GM03348 (cell line): Measurements from ENCODE around the gene XRCC3.
A peak's percentile ranks its signal among the peaks of the same experiment; 100 is the strongest.
"Not testable (repeated sequence)": the region's sequence is repeated elsewhere in the genome, so short reads cannot be mapped to it uniquely, and the experiment has no call there.

Experiments used
- DNase-seq: peaks from one replicate; pipeline ENCODE4 v3.0.0; 2012; ENCODE audit warnings: low spot score

XRCC3 gene

GRCh38 chr14:103693515-103693914 is 21.7 kb downstream of the XRCC3 start:
- no peak for DNase-seq

- DNase-seq, result no peak
Measured at GRCh38 chr14:103692871-103693270, 22.4 kb downstream of the XRCC3 start.

DNA sequence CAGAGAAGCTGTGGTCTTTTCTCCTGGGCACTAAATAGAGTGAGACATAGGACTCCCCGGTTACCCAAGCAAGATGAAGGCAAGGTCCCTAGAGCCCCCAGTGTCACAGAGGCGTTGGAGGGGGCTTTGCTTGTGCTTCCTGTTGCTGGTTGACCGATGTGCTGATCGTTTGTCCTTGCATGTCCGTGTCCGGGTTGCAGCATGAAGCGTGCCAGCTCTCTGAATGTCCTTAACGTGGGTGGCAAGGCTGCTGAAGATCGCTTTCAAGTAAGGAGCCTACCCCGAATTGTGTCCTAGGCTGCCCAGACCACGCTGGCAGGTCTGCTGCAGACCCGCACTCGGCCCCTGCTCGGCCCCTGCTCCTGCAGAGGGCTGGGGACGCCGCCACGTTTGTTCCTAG is 23.1 kb downstream of the XRCC3 start:
- no peak for DNase-seq

- DNase-seq, result not testable (repeated sequence)
Measured at GRCh38 chr14:103691655-103692054, 23.6 kb downstream of the XRCC3 start.

DNA sequence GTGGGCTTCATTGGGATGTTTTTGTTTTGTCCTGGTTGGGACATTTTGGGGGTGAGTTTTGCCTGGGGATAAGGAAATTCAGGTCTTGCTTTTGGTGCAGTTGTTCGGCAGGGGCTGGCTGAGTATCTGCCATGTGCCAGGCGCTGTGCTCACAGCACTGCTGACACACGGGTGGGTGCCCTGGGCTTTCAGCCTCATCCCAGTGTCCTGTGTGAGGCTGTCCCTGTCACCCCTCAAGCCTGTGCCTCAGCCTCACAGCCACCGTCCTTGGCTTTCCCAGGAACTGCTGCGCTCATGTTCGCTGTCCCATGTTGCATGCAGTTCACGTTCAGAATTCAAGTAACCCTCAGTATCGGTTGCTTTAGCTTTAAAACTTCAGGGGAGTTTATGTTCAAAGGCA is 24.9 kb downstream of the XRCC3 start:
- no peak for DNase-seq

DNA sequence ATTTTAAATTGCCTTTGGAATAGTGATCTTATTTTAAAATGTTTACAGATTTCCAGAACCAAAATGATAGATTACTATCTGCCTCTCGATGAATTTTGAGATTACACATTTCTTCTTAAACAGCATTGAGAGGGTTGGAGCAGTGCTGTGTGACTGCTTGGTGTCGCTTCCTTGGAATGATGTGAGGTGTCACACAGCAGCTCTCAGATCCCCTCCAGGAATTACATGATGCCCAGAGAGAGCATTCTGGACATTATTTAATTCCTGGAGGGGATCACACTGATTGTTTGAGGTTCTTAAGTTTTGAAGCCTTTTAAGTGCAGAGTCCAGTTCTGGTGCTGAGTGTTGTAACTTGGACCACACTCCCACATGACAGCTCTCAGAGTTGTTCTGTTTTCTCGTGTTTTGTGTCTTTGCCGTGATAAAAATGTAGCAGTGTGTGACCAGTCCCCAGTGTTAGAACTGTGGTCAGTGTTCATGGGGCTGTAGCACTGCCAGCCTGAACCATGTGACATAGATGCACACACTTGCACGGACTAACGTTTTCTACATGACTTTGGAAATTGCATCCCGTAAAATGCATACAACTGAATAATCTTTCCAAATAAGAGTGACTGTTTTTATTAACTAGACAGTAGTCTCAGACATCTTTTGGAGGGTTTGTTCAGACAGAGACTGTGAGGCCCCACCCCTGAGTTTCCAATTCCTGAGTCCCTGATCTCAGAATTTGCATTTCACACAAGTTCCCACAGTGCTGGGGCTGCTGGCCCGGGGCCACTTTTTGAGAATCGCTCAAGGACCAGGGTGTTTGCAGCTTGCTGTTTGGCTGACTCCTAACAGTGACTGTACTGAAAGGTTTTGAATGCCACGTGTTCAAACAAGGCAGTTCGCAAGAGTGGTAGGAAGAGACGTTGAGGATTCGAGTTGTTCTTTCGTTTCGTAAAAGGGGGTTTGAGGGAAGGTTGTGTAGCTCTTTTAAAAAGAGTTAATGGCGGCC is 26.0 kb downstream of the XRCC3 start:
- no peak for DNase-seq

DNA sequence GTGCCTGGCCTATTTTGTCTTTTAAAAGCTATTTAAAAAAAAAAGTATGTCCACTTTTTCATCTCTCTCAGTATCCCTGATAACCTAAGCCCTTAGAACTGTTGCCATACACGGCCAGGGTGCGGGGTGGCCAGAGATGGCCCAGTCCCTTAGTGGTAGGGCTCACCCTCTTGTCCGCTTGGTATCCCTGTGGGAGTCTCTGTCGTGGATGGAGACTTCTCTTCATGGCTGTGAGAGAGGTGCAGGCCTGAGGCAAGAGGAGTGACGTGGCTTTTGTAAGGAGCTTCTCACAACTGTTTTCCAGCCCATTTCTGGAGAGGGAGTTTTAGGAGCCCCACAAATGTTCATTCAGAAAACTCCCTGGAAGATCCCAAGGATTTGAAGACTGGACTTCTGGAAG is 26.8 kb downstream of the XRCC3 start:
- DNase-seq, result no peak

GRCh38 chr14:103687712-103688111 is 27.5 kb downstream of the XRCC3 start:
- DNase-seq, result no peak

GRCh38 chr14:103686831-103687485 is 28.3 kb downstream of the XRCC3 start:
- no peak for DNase-seq

DNA sequence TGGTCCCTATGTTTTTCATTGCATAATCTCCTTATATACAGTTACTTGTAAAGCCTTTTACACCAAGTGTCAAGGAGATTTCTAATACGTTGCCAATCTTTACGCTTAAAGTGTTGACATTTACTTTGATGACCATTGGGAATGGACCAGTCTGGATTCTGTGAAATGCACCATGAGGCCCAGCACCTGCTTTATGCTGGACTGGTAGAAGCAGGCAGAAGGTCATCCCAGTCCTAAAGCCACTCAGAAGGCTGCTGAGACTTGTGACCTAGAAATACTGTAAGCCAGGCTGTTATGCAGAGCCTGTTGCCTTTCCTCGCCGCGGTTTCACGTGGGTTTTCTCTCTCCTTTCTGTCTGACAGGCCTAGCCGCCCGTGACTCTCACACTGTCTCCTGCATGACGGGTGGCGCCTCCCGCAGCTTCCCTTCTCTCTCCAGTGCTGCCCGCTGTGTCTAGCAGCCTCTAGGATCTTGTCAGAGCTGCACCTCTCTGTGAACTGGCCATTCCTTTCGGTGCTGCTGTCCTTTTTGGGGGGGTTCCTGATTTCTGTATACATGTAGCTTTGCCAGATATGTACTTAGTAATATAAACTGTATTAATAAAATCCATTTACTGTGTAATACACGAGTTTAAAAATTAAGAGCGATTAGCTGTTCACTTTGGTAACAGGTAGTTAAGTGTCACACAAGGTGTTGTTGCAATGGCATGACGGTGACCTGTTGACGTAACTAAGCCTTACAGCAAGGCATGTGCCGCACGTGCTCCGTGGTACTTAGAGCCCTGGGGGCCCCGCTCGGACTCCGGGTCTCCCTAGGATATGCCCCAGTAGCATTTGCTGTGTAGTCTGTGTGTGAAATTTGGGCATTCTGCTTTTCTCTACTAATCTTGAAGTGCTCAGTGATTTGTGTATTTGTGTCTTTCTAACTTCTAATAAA is 29.7 kb downstream of the XRCC3 start:
- DNase-seq, result no peak

GRCh38 chr14:103684871-103685270 is 30.4 kb downstream of the XRCC3 start:
- no peak for DNase-seq

GRCh38 chr14:103684471-103684870 is 30.8 kb downstream of the XRCC3 start:
- DNase-seq, result no peak

GRCh38 chr14:103683139-103683538 is 32.1 kb downstream of the XRCC3 start:
- no peak for DNase-seq

DNA sequence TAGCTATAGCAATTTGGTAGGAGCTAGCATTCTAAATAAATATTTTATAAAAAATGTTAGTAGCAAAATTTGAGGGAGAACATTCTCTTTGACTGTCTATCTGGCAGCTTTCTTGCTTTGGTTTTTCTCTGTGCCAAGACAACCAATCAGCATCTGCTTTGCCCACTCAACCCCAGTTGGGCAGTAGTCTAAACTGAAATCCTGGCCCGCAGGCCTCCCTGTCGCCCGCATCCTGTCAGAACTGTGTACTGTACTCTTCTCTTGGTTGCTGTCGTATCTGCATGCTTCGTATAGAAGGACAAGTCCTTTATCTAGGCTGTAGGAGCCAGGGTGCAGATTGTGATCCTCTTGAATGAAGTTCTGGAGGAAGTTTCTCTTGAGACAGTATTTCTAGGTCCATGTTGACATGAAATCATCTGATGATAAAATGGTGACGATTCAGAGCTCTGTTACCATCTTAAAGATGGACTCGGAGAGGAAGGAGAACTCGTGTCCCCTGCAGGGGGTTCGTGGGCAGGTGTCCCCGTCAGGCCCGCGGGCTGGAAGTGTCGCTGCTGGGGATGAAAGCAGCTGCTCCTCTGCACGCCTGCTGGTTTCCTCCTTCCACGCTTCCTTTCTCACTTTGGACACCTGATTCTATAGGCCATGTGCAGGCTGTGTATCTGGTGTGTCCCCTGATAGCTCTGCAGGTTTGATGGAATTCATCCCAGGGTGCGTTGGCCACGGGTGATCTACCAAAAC is 34.6 kb downstream of the XRCC3 start:
- no peak for DNase-seq

DNA sequence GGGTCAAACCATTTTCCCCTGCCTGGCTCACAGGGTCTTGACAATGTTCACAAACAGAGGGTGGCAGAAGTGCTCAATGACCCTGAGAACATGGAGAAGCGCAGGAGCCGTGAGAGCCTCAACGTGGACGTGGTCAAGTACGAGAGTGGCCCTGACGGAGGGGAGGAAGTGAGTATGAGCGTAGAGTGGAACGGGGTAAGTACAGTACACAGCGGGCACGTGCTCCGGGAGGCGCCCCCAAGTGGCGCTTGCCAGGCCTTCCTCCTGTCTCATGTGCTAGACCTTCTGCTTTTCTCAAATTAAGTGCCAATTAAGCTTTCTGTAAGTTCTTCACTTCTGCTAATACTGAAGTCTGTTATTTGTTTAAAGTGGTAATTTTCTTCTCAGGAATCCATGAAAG is 35.9 kb downstream of the XRCC3 start:
- DNase-seq, result peak; percentile 45

- DNase-seq, result no peak
Measured at GRCh38 chr14:103676881-103677675, 38.2 kb downstream of the XRCC3 start.

GRCh38 chr14:103675957-103676356 is 39.3 kb downstream of the XRCC3 start:
- DNase-seq, result no peak

GRCh38 chr14:103671911-103672310 is 43.3 kb downstream of the XRCC3 start:
- DNase-seq, result no peak

DNA sequence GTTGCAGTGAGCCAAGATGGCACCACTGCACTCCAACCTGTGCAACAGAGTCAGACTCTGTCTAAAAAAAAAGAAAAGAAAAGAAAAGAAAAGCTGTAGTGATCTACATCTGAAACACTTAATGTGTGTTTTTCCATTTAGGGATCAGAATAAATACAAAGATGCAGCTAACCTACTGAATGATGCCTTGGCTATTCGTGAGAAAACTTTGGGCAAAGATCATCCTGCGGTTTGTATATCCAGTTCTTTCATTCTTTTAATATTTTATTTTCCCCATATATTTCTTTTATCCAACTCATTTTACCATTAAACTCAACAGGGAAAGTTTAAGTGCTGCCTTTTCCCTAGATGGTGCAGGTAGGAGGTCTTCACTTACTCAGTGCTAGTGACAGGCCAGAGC is 45.9 kb downstream of the XRCC3 start:
- no peak for DNase-seq

DNA sequence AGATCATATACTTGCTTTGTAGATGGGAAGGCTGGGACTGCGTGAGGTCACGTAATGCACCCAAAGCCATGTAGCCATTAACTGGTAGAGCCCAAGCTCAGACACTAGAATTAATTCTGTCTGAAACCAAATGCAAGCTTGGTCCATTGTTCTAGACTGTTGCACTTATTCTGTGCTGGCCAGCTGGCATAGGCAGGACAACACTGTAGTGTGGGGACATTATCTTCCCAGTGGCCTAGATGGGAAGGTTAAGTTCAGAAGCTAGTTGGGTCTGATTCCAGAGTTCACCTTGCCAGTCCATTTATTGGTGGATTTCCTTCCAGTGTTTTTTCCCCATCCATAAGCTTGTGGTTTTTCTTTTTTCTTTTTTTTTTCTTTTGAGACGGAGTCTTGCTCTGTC is 47.1 kb downstream of the XRCC3 start:
- no peak for DNase-seq

DNA sequence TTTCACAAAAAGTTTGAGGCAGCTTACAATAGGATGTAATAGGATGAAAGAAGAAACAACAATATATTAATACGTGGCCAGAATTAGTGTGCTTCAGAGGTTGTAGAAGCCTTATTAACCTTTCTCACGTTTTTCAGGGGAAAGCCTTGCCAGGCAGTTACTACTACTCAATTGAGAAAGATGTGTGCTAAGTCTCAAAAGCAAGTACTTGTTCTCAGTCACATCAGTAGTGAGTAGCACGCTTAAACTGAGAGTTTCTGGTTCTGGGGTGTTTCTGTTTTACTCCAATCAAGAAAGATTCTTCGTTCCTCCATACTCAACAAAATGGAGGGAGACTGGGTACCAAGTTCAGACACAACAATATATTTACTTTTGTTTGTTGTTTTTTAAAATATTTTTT is 47.6 kb downstream of the XRCC3 start:
- no peak for DNase-seq
